ENCODE data around the gene RXFP2. TPM values are rescaled to one million over a fixed set of nuclear protein-coding genes. Genes with fewer than 3 reads are reported as not detected.

Gene RXFP2
- total and polyA plus RNA-seq, 2 of the 8 experiments (the other 6 are each of a cell fraction or from before 2014, with no cell fraction given): not detected

DNA sequence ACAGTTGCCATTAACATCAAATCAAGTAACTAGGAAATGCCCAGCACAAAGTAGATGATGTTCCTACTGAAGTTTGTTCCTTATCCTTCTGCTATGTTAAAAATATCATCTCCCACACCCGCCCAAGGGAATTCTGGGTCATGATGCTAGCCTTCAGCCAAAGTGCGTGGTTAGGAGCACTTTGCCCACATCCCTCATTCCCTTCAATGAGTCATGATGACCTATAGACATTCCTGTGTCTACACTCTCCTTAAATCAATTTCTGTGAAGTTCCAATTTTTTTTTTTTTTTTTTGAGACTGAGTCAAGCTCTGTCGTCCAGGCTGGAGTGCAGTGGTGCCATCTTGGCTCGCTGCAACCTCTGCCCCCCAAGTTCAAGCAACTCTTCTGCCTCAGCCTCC lies 17.0 kb downstream of the RXFP2 start:
- no peaks in the 10 kb centered on the region for H3K4me1 ChIP-seq (replicated peaks in 1 of 4; ENCODE audit: control insufficient read depth in 3 of 4, insufficient read depth in 4 of 4, low read length in 3 of 4)
- H2BK120ac ChIP-seq (replicated peaks; ENCODE audit: low read depth, low read length): no peak overlapping the region
- no peak overlapping the region for H3K23ac ChIP-seq (ENCODE audit: insufficient read length)
- H3K4ac ChIP-seq (replicated peaks; ENCODE audit: insufficient read length, low read depth, low read length): no peak overlapping the region
- no peak overlapping the region for H3K27ac ChIP-seq (ENCODE audit: low read depth, low read length)
- FAIRE-seq (no peak), DNase-seq (ENCODE audit: low read depth in 1 of 2, low spot score in 2 of 2) (no peak)
- H4K8ac ChIP-seq (ENCODE audit: extremely low read depth, insufficient read depth, low read length): no peak overlapping the region; the same call in 1 of the 2 replicates
- H3K9ac ChIP-seq (replicated peaks in 1 of 4; ENCODE audit: extremely low read depth in 1 of 4, low read depth in 3 of 4, low read length in 3 of 4): no peak overlapping the region
- no peak overlapping the region for H2BK5ac ChIP-seq (ENCODE audit: low read depth, low read length)
- no peak overlapping the region for H3K4me3 ChIP-seq (ENCODE audit: extremely low read depth in 1 of 4, insufficient read depth in 2 of 4, low read depth in 3 of 4, low read length in 4 of 4)
- 93% methylated on average over 4 of the region's 4 CpGs; no CpG with 5 or more reads in 1 of the 2 experiments for WGBS, 2 experiments (ENCODE audit: extremely low coverage in 1 of 2, insufficient coverage in 1 of 2, insufficient read length in 1 of 2, insufficient replicate concordance in 2 of 2, low coverage in 1 of 2, low lambda C conversion rate in 2 of 2, missing lambda C conversion rate in 1 of 2)
- H3K4me2 ChIP-seq (ENCODE audit: insufficient read depth in 1 of 2, low read depth in 2 of 2, low read length in 2 of 2): no peak overlapping the region
- H2BK15ac ChIP-seq (ENCODE audit: low read length): no peak overlapping the region
- TF ChIP-seq PHF8 (conservative IDR thresholded peaks at IDR 0.05; ENCODE audit: low read depth, low read length): no peak
- TF ChIP-seq, protein P1, sequence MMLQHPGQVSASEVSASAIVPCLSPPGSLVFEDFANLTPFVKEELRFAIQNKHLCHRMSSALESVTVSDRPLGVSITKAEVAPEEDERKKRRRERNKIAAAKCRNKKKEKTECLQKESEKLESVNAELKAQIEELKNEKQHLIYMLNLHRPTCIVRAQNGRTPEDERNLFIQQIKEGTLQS (IDR thresholded peaks at IDR 0.05; ENCODE audit: insufficient read depth, low read depth, low read length): no peak
- no peak for TF ChIP-seq CEBPB (IDR thresholded peaks at IDR 0.05; ENCODE audit: low read depth, low read length)
- TF ChIP-seq HDAC2 (IDR thresholded peaks at IDR 0.05; ENCODE audit: borderline replicate concordance in 1 of 2, low read depth in 2 of 2, low read length in 2 of 2): no peak
- TF ChIP-seq SUZ12 (IDR thresholded peaks at IDR 0.05; ENCODE audit: low read length): no peak
- TF ChIP-seq RNF2 (IDR thresholded peaks at IDR 0.05; ENCODE audit: borderline replicate concordance, low read depth, low read length, missing control alignments, poor library complexity, severe bottlenecking): no peak
- no peak for TF ChIP-seq SP2 (IDR thresholded peaks at IDR 0.05; ENCODE audit: low read length)
- TF ChIP-seq POU5F1 (IDR thresholded peaks at IDR 0.05; ENCODE audit: low read depth, low read length): no peak
- TF ChIP-seq EZH2 (IDR thresholded peaks at IDR 0.05; ENCODE audit: low read depth, low read length, severe bottlenecking): no peak
- no peak for TF ChIP-seq CTBP2 (IDR thresholded peaks at IDR 0.05; ENCODE audit: borderline replicate concordance, insufficient read depth, insufficient read length, low read length)
- H3K18ac ChIP-seq (ENCODE audit: extremely low read depth, low read length): no peak overlapping the region
- H2AK5ac ChIP-seq (ENCODE audit: low read depth, low read length): no peak overlapping the region
- no peaks in the 10 kb centered on the region; the same call in 1 of the 2 replicates for H3K23me2 ChIP-seq (ENCODE audit: low read depth, low read length)
- CTCF ChIA-PET (ENCODE audit: partially characterized antibody): no interaction called here
- no peak overlapping the region for H2BK12ac ChIP-seq (ENCODE audit: low read depth, low read length)
- H2AFZ ChIP-seq (ENCODE audit: low read length): no peak overlapping the region
- no peaks in the 10 kb centered on the region for H3K27me3 ChIP-seq (replicated peaks in 1 of 4; ENCODE audit: control insufficient read depth in 3 of 4, extremely low read depth in 1 of 4, insufficient read depth in 3 of 4, low read length in 3 of 4)
- H3K14ac ChIP-seq (ENCODE audit: insufficient read length): no peak overlapping the region
- no peak overlapping the region for H4K5ac ChIP-seq (ENCODE audit: insufficient read length, low read depth, low read length)
- H3K9me3 ChIP-seq (ENCODE audit: insufficient read depth in 2 of 2, low read depth in 1 of 2, low read length in 1 of 2): no peaks in the 10 kb centered on the region
- no peak overlapping the region for H4K91ac ChIP-seq (replicated peaks; ENCODE audit: insufficient read length, low read length)
- no peaks in the 10 kb centered on the region for H3K79me2 ChIP-seq (ENCODE audit: control insufficient read depth in 1 of 2, insufficient read depth in 2 of 2, low read length in 2 of 2)
- H3K79me1 ChIP-seq (ENCODE audit: low read depth, low read length): no peaks in the 10 kb centered on the region
- POLR2A ChIA-PET (ENCODE audit: partially characterized antibody): no interaction called here
- H3K36me3 ChIP-seq (ENCODE audit: control insufficient read depth in 2 of 4, insufficient read depth in 4 of 4, low read length in 3 of 4): no peaks in the 10 kb centered on the region
- no peak overlapping the region for H2BK20ac ChIP-seq (ENCODE audit: low read length)
- H3K56ac ChIP-seq (replicated peaks; ENCODE audit: insufficient read length, low read depth, low read length): no peak overlapping the region
- H4K20me1 ChIP-seq (replicated peaks in 1 of 2; ENCODE audit: control insufficient read depth in 1 of 2, insufficient read depth in 2 of 2, low read length in 2 of 2): no peaks in the 10 kb centered on the region
